Progenitor cell of endocrine pancreas (in vitro differentiated cells): ENCODE results near the gene NCKAP5. TPM values are rescaled to one million over a fixed set of nuclear protein-coding genes. Genes with fewer than 3 reads are reported as not detected.

Source experiments
- DNase-seq: peaks from one replicate; pipeline ENCODE4 v3.0.0; 2021; ENCODE audit warnings: low spot score; ENCODE audit not compliant: unreplicated experiment
- H3K27ac Mint-ChIP-seq: 2 replicates; pipeline ENCODE4 v1.8.0; 2021; ENCODE audit warnings: mild to moderate bottlenecking, moderate library complexity, mixed read lengths
- H3K27me3 Mint-ChIP-seq: 2 replicates; pipeline ENCODE4 v1.8.0; 2021; ENCODE audit warnings: mixed read lengths
- H3K36me3 Mint-ChIP-seq: 2 replicates; pipeline ENCODE4 v1.8.0; 2022; ENCODE audit warnings: mixed read lengths; ENCODE audit not compliant: insufficient read depth
- H3K4me1 Mint-ChIP-seq: 2 replicates; pipeline ENCODE4 v1.8.0; 2021; ENCODE audit warnings: low read depth, mixed read lengths
- H3K4me3 Mint-ChIP-seq: 2 replicates; pipeline ENCODE4 v1.8.0; 2021; ENCODE audit warnings: low read depth, mild to moderate bottlenecking, moderate library complexity, mixed read lengths
- H3K9me3 Mint-ChIP-seq: 2 replicates; pipeline ENCODE4 v1.8.0; 2021; ENCODE audit warnings: low read depth, mixed read lengths
- total RNA-seq: library from RNA; stranded (reverse); gene quantifications from 2 replicates; pipeline ENCODE4 v1.2.1, GENCODE V29; 2021
- TF ChIP-seq, protein P1 (sequence below): fragments of 200-600 bp; sonication (generic); IDR thresholded peaks from one replicate; pipeline ENCODE4 v1.5.0; 2021; ENCODE audit warnings: antibody characterized with exemption, mild to moderate bottlenecking; ENCODE audit not compliant: unreplicated experiment

NCKAP5 gene
- total RNA-seq, 1 donor from 2014 or later = 1.7 TPM

DNA sequence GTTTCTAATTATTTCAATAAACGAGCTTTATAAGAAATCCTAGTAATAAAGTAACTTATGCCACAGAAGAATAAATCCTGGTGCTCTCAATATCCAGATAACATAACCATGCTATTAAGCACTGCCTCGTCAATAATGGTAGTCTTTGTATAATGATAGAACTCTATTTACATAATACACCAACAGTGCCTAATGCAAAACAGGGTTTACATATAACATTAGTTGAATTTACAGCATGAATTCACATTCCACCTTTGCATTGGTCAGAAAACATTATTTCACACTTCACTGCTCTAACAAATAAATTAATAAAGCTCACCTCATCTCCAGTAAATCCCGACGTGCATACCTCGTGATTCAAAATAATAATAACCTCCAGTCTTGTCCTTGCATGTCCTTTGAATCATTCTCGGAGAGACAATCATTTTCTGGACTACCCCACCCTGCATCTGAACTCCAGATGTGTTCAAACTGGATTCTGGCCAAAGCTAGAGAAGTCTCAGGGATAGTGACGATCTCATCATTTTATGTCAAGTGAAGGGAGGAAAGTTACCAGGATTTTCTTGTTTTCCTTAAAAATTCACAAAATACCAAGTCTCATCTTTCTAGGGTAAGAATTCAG is 189.2 kb downstream of the NCKAP5 start:
- TF ChIP-seq, protein P1, sequence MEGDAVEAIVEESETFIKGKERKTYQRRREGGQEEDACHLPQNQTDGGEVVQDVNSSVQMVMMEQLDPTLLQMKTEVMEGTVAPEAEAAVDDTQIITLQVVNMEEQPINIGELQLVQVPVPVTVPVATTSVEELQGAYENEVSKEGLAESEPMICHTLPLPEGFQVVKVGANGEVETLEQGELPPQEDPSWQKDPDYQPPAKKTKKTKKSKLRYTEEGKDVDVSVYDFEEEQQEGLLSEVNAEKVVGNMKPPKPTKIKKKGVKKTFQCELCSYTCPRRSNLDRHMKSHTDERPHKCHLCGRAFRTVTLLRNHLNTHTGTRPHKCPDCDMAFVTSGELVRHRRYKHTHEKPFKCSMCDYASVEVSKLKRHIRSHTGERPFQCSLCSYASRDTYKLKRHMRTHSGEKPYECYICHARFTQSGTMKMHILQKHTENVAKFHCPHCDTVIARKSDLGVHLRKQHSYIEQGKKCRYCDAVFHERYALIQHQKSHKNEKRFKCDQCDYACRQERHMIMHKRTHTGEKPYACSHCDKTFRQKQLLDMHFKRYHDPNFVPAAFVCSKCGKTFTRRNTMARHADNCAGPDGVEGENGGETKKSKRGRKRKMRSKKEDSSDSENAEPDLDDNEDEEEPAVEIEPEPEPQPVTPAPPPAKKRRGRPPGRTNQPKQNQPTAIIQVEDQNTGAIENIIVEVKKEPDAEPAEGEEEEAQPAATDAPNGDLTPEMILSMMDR = no peak

DNA sequence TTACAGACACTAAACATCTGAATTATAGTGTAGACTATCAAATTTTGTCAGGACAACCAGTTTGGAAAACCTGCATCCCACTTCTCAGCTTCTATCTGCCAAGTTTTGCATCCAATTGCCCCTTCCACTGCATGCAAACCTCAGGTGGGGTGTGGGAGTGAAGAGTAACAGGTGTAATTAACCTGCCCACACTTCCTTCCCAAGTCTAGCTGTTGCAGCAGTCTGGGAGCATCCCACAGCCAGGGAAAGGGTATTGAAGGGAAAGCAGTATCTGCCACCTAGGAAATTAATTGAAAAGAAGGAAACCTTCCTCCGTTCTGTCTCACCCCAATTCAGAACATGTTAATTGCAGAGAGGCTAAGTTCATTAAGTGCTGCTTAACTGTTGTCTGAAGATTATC is 189.9 kb downstream of the NCKAP5 start:
- TF ChIP-seq, protein P1 = no peak
- no peak overlapping the region for H3K27ac Mint-ChIP-seq
- no peaks in the 10 kb centered on the region for H3K9me3 Mint-ChIP-seq
- no peak overlapping the region for H3K4me3 Mint-ChIP-seq
- no peaks in the 10 kb centered on the region for H3K4me1 Mint-ChIP-seq
- H3K36me3 Mint-ChIP-seq = no peaks in the 10 kb centered on the region
- H3K27me3 Mint-ChIP-seq = peaks cover 3% of the 10 kb centered on the region
- no peak for DNase-seq

More for the DNA sequence above, 189.2 kb downstream of the NCKAP5 start:
- DNase-seq = no peak
- Mint-ChIP-seq H3K36me3 (no peaks in the 10 kb centered on the region), H3K9me3 (no peaks in the 10 kb centered on the region), H3K27ac (no peak overlapping the region), H3K27me3 (peaks cover 3% of the 10 kb centered on the region), H3K4me3 (no peak overlapping the region), H3K4me1 (no peaks in the 10 kb centered on the region)

DNA sequence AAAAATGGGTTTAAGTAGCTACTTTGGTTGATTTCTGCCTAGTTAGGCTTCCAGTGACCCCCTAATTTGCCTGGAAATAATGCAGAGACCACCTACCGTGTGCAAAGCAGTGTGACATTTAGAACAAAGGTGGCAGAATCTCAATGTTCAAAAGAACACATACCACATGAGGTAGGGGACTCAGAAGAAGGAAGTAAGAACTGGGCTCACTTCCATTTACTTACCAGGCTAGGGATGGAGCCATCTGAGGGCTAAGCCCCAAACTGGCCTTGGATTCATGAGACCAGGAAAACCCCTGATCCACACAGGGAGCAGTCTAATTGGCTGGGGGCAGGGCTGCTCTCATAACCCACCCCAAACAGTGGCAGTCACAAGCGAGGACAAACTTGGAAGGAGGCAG is 190.7 kb downstream of the NCKAP5 start:
- DNase-seq = no peak
- no peaks in the 10 kb centered on the region for H3K36me3 Mint-ChIP-seq
- no peak overlapping the region for H3K27ac Mint-ChIP-seq
- no peak overlapping the region for H3K4me3 Mint-ChIP-seq
- H3K9me3 Mint-ChIP-seq = no peaks in the 10 kb centered on the region
- H3K4me1 Mint-ChIP-seq = no peaks in the 10 kb centered on the region
- H3K27me3 Mint-ChIP-seq = peaks cover 3% of the 10 kb centered on the region
- TF ChIP-seq, protein P1 = no peak

DNA sequence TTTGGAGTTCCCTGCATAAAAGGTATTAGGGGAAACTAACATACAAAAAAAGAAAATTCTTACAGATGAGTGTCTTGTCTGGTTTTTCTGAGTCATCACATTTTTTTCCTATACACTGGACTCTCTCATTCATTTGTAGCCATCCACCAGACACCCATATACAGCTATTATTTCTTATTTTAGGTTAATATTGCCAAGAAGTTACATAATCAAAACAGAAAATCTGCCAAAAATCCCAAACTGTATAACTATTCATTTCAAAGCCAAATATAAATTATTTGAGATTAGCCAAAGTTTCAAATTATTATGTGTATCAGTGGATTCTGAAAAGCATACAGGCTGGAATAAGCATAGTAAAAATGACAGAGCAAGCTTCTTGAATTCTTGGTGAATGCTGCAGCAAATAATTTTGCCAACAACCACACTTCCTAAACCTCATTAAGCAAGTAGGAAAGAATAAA is 191.2 kb downstream of the NCKAP5 start:
- DNase-seq = no peak
- Mint-ChIP-seq H3K27me3 (peaks cover 3% of the 10 kb centered on the region), H3K4me1 (no peaks in the 10 kb centered on the region), H3K9me3 (no peaks in the 10 kb centered on the region), H3K4me3 (no peak overlapping the region), H3K36me3 (no peaks in the 10 kb centered on the region), H3K27ac (no peak overlapping the region)
- TF ChIP-seq, protein P1 = no peak

DNA sequence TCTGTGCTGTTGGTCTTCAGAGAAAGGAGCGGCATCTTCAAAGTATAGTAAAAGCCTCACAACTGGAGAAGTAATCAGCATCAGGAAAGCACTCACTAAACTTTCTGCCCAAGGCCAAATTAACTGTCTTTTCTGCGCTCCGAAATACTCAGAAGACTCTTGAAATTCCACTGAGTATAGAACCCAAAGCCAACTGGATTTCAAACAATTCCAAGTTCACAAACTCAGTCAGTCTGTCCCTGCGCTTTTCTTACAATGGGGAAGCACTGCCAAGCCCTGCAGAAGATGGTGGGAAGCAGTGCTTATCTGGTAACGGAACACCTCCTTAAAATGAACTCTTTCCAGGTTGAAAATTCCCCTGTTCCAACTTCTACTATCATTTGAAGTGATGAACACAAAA is 193.5 kb downstream of the NCKAP5 start:
- peaks cover 3% of the 10 kb centered on the region for H3K27me3 Mint-ChIP-seq
- no peak overlapping the region for H3K27ac Mint-ChIP-seq
- DNase-seq = no peak
- no peaks in the 10 kb centered on the region for H3K36me3 Mint-ChIP-seq
- H3K4me1 Mint-ChIP-seq = peaks cover 4% of the 10 kb centered on the region
- H3K4me3 Mint-ChIP-seq = no peak overlapping the region
- no peaks in the 10 kb centered on the region for H3K9me3 Mint-ChIP-seq
- TF ChIP-seq, protein P1 = no peak
